Measurements from ENCODE around the gene TMEM131L.
"Not testable (repeated sequence)": the region's sequence is repeated elsewhere in the genome, so short reads cannot be mapped to it uniquely, and the experiment has no call there.

Gene TMEM131L

DNA sequence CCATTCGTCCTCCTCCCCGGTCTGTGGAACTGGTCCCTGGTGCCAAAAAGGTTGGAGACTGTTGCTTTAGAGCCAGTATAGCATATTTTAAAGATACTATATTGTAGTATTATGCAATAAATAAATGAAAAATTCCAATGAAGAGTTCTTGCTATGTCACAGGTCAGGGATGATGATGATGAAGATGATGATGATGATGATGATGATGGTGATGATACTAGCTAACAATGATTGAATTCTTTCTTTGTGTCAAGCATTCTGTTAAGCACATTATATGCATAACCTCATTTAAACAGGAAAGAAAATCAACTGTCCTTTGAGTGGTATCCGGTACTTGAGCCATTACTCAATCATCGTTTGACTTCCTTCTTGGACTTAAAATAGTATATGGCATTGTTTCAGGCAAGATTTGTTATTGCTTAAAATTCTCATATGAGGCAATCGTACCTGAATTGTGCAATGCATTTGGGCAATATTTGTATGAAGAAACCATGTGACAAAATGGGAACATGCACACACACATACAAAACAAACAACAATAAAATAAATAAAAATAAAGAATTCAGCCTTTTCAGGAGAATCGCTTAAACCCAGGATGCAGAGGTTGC, 195.2 kb downstream of the TMEM131L start:
- no peak for DNase-seq (ENCODE audit: low spot score)

DNA sequence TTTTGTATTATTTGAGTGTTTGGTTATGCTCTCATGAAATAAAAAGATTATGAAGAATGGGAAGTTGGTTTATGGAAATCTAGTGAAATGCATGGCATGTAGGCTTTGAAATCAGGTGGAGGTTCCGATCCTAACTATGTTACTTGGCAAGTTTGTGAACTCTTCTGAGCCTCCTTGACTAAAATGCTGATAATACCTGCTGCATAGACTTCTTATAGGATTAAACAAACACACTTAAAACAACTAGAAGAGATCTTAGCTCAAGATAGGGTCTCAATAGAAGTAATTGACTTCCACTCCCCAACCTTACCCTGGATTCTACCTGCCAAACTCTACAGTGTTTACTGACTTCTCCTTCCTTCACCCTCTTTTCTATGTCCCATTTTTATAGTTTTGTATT, 195.7 kb downstream of the TMEM131L start:
- DNase-seq (ENCODE audit: low spot score), result no peak

DNA sequence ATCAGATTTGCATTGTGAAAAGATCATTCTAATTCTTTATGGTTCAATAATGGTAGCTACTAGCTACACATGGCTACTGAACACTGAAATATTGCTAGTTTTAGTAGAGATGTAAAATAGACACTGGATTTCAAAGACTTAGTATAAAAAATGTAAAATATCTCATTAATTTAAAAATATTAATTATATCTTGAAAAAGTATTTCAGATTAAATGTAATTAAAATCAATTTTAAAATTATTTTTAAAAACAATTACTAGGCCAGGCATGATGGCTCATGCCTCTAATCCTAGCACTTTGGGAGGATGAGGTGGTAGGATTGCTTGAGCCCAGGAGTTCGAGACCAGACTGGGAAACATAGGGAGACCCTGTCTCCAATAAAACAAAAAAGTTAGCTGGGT, 197.5 kb downstream of the TMEM131L start:
- DNase-seq (ENCODE audit: low spot score), result no peak

DNA sequence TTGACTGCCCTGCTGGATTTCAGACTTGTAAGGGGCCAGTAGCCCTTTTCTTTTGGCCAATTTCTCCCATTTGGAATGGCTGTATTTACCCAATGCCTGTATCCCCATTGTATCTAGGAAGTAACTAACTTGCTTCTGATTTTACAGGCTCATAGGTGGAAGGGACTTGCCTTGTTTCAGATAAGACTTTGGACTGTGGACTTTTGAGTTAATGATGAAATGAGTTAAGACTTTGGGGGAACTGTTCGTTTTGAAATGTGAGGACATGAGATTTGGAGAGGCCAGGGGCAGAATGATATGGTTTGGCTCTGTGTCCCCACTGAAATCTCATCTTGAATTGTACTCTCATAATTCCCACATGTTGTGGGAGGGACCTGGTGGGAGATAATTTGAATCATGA, 200.3 kb downstream of the TMEM131L start:
- not testable (repeated sequence) for DNase-seq (ENCODE audit: low spot score)

DNA sequence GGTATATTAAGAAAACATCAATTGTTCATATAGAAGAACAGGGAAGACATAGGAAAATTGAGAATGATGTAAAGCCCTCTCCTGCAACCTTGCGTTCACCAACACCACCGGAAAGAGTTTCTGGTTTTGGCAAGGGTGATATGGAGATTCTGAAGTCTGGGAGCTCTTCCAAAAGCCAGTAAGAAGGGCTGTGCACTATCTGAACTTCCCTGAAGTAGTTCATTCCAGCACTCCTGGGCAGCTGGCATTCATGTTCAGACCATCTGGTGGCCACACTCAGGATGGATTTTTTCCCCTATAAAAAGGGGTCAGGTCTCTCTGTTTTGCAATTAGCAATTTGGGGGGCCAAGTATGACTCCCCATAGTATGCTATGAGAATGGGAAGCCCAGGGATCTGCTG, 202.5 kb downstream of the TMEM131L start:
- no peak for DNase-seq (ENCODE audit: low spot score)

DNA sequence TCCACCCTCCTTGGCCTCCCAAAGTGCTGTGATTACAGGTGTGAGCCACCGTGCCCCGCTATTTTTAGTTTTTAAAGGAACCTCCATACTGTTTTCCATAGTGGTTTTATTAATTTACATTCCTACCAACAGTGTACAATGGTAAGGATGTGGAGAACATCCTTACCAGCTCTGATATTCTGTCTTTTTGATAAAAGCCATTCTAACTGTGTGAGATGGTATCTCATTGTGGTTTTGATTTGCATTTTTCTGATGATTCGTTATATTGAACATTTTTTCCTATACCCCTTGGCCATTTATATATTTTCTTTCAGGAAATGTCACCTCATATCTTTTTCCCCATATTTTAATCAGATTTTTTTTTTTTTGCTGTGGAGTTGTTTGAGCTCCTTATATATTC, 203.7 kb downstream of the TMEM131L start:
- DNase-seq (ENCODE audit: low spot score), result no peak

DNA sequence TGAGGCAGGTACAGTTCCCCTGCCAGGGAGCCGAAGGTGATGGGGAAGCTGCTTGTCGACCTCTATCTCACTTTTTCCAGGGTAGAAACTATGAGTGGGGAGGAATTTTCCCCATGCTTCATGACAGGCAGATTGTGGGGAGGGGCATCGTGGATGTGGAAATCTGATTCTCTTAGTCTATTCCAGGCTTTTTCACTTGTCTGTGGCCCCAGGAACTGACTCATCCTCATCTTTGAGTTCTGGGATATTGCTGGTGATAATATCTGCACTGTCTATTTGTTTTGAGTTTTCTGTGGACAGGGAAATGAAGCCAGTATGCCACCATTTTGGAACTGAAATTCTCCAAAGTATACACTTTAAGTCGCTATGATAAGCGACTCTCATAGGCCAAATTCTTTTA, 210.3 kb downstream of the TMEM131L start:
- DNase-seq (ENCODE audit: low spot score), result no peak

DNA sequence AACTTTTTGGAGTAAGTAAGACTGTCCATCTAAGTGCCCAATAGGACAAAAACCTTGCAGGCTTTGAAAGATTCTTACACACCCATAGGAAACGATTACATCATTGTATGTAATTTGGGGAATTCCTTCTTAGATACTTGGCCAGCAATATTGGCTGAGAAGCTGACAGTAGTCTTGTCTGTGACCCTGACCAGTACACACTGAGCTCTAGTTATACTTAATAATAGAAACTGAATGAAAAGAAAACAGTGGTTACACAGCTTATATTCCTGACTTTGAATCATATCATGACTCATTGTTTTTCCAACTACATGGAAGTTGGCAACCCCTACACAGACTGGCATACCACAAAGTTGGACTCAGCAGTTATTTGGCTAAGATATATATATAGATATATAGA, 210.8 kb downstream of the TMEM131L start:
- no peak for DNase-seq (ENCODE audit: low spot score)

DNA sequence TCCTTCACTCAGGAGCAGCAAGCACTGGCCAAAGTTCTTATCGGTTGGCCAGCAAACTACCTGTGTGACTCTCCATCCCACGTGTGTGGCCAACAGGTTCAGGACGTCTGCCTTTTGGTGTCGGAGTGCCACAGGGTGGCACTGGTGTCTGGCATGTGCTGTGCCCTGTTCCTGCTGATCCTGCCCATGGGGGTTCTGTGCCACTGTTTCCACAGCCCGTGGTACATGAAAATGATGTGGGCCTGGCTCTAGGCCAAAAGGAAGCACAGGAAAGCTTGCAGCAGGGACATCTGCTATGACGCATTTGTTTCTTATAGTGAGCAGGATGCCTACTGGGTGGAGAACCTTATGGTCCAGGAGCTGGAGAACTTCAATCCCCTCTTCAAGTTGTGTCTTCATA, 213.3 kb downstream of the TMEM131L start:
- DNase-seq (ENCODE audit: low spot score), result no peak

DNA sequence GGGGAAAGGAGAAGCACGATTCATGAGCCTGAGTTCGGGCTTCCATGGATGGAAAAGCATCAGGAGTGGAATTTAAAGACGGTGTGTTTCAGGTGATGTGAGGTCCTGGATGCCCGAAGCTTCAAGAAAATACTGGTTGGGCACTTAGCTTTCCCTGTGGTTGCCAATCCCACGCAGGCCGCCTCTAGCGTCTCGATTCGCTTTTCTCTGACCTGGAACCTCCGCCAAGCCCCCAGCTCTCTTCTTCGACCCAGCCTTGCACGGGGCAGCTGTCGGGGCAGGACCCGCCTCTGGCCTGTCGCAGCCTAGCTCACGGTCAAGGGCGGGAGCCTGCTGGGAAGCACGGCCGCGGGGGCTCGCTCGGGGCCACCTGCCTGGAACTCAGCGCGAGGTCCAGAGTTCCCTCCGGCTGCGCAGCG, 217.6 kb downstream of the TMEM131L start:
- no peak for DNase-seq (ENCODE audit: low spot score)

DNA sequence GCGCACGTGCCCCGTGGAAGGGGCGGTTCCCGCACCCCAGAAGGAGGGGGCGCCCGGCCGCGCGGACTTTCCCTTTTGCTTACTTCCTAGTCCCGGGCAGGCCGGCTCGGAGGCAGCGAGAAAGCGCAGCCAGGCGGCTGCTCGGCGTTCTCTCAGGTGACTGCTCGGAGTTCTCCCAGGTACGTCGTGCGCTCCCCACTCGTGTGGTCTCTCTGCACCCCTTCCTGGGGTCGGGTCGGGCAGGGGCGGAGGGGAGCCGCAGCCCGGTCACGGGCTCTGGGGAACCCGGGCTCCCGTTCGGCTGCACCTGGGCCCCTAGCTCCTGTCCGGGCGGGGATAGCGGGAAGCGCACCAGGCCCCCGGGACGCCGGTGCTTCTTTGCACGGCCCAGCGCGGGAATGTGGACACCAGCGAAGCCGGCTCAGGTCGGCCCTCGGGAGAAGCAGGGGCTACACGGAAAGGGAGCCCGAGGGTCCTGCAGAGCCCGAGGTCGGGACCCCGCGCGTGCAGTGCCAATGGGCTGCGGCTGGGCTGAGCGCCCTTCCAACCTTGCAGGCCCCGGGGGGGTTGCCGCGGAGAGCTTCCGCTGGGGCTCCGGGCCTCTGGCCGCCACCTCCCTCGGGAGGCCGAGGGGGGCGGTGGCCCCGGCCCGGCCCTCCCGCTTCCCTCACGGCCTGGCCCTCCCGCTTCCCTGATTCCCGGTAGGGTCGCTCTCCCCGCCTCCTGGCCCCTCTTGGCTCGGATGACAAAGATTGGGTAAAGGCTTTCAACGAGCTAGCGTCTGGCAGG, 218.2 kb downstream of the TMEM131L start, which contains the start of gene TLR2:
Gene TLR2 (plus strand): TSS at position 99 of the 789 bp plus-strand sequence. CDS start 18,628 bp downstream, outside the sequence.
- peak; percentile 74 for DNase-seq (ENCODE audit: low spot score)

DNA sequence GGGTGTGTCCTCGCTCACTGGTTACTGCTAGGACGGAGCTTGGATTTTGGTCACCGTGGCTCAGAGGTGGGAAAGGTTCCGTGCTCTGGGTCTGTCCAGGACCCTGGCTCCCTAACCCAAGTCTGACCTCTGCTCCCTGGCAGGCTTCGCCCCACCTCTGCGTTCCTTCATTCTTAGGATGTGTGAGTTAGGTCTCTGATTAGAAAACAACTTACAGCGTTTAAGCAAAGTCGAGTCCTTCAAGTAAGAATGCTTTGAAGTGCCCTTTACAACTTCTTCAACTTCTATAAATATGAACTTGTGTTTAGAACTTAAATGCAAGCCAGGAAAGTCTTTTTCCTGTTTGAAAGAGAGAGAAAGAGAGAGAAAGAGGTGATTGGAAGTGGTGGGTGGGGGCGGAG, 218.8 kb downstream of the TMEM131L start:
- no peak for DNase-seq (ENCODE audit: low spot score)
